GM20431 (cell line): ENCODE measurements around the gene DND1.

ENCODE experiments used
- in situ Hi-C: fragments of 300-500 bp; cut with MseI, MboI; formaldehyde crosslinking; loops from one replicate; pipeline ENCODE4 v1.15.0; 2020; ENCODE audit warnings: low sequenced_read_pairs; ENCODE audit not compliant: unreplicated experiment

The DND1 gene

GRCh38 chr5:140673187-140673976, at the start of gene DND1:
DND1 (minus strand) TSS chr5:140673576; CDS start chr5:140673542, 34 bp downstream.
- in situ Hi-C loops: no loop called here

DNA sequence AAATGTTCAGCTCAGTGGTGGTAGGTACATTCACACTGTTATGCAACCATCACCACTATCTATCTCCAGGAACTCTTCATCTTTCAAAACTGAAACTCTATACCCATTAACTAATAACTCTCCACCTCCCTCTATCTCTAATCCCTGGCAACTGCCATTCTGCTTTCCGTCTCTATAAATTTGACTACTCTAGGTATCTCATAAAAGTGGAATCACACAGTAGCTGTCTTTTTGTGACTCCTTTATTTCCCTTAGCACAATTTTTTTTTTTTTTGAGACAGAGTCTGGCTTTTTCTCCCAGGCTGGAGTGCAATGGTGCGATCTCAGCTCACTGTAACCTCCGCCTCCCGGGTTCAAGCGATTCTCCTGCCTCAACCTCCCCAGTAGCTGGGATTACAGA, 48.0 kb upstream of the DND1 start:
- in situ Hi-C loops: loop anchor here (25.0 kb wide), 1 partner anchor 484 kb away; no protein-coding TSS in a partner anchor

DNA sequence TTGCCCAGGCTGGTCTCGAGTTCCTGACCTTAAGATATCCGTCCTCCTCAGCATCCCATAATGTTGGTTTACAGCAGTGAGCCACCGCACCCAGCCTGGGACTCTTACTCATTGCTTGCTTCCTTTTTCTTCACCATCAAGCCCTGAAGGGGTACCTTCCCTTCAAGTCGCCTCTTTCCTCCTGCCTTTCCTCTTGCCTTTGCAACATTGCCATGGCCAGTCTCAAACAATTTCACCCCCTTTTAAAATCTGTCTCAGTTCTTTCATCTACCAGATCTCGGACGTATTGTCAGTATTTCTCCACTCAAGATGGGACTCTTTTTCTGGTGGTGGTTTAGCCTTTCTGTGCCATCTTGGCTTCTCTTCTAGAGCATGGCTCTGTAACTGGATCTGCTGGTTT, 47.4 kb upstream of the DND1 start:
- in situ Hi-C loops: loop anchor here (25.0 kb wide), 1 partner anchor 483 kb away; no protein-coding TSS in a partner anchor

DNA sequence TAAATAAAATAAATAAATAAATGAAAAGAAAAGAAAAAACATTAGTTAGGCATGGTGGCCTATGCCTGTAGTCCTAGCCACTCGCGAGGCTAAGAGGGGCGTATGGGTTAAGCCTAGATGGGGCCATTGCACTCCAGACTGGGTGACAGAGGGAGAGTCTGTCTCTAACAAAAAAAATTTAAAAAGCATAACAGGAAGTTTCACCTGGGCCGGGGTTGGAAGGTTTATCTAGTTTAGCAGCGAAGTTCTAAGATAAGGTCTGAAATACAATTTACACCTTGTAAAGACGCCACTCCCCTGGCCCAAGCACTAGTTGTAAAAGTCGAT, 44.9 kb upstream of the DND1 start:
- in situ Hi-C loops: loop anchor here (25.0 kb wide), 1 partner anchor 481 kb away; no protein-coding TSS in a partner anchor

DNA sequence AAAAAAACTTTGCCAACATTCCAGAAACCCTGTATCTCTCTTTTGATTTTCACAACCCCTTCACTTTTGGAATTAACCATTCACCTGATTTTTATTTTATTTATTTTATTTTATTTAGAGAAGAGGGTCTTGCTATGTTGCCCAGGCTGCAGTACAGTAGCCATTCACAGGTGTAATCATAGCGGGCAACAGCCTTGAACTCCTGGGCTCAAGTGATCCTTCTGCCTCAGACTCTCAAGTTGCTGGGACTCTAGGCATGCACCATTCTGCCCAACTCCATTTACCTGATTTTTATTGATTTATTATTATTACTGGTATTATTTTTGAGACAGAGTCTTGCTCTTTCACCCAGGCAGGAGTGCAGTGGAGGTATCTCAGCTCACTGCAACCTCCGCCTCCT, 42.9 kb upstream of the DND1 start:
- in situ Hi-C loops: loop anchor here (25.0 kb wide), 1 partner anchor 479 kb away; no protein-coding TSS in a partner anchor

- in situ Hi-C loops: loop anchor here (25.0 kb wide), 1 partner anchor 476 kb away; no protein-coding TSS in a partner anchor
Observed at GRCh38 chr5:140713562-140714094, 40.3 kb upstream of the DND1 start.

GRCh38 chr5:140711794-140712193, 38.4 kb upstream of the DND1 start:
- in situ Hi-C loops: loop anchor here (25.0 kb wide), 1 partner anchor 474 kb away; no protein-coding TSS in a partner anchor

DNA sequence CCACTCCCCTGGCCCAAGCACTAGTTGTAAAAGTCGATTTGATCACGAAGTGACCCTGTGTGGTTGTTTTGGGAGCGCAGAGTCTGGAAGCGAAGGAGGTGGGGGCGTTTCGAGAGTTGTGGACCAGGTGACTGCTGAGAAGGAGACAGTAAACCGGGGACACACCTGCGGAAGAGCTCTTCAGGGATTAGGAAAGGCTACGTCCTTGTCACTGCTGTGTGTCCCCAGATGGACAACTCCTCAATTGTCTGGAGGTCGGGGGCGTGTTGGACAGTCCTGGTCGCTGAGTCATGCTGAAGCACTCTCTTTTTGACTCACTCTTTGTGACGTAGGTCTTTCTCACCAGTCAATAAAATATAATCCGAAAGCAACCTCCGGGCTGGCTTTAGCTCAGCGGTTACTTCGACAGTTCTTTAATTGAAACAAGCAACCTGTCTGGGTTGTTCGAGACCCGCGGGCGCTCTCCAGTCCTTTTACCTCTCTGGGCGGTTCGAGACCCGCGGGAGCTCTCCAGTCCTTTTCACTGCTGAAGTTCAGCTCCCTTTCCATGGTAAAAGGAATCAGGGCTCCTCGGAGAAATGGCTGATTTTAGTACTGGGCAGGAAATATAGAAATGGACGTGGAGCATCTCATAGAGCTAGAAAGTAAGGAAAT, 37.6 kb upstream of the DND1 start:
- in situ Hi-C loops: loop anchor here (25.0 kb wide), 1 partner anchor 474 kb away; no protein-coding TSS in a partner anchor

- in situ Hi-C loops: loop anchor here (25.0 kb wide), 1 partner anchor 471 kb away; no protein-coding TSS in a partner anchor
Observed at GRCh38 chr5:140708787-140709186, 35.4 kb upstream of the DND1 start.

- in situ Hi-C loops: loop anchor here (25.0 kb wide), 1 partner anchor 471 kb away; no protein-coding TSS in a partner anchor
Observed at GRCh38 chr5:140707812-140708211, 34.4 kb upstream of the DND1 start.

- in situ Hi-C loops: loop anchor here (25.0 kb wide), 1 partner anchor 463 kb away; no protein-coding TSS in a partner anchor
Observed at GRCh38 chr5:140700177-140701144, 27.1 kb upstream of the DND1 start, which contains the start of gene ZMAT2. ZMAT2 (plus strand) TSS chr5:140700447; CDS start chr5:140700461, 14 bp downstream.

DNA sequence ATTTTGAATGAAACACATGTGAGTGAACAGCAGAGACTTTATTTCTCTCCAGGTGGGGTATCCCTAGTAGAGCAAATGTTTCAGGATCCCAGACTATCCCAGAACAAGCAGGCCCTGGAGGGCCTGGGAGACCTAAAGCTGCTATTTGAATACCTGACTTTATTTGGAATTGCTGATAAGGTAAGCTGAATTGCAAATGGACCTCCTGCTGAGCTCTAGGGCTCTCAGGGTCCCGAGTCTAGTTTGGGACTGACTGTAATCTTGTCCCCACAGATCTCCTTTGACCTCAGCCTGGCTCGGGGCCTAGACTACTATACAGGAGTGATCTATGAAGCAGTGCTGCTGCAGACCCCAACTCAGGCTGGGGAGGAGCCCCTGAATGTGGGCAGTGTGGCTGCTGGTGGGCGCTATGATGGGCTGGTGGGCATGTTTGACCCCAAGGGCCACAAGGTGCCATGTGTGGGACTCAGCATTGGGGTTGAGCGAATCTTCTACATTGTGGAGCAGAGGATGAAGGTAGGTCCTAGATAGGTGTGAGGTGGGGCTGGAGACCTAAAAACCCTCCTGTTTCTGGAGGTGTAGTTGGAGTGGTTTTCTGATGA, 23.6 kb upstream of the DND1 start:
- in situ Hi-C loops: no loop called here

- in situ Hi-C loops: no loop called here
Observed at GRCh38 chr5:140694276-140694675, 20.9 kb upstream of the DND1 start.

GRCh38 chr5:140690941-140691924, 17.9 kb upstream of the DND1 start, which contains the start of the genes HARS1 and HARS2:
HARS1 (minus strand) TSS chr5:140691370; CDS start chr5:140691304, 66 bp downstream.
HARS2 (plus strand) TSS chr5:140691455; CDS start chr5:140691649, 194 bp downstream.
- in situ Hi-C loops: no loop called here

DNA sequence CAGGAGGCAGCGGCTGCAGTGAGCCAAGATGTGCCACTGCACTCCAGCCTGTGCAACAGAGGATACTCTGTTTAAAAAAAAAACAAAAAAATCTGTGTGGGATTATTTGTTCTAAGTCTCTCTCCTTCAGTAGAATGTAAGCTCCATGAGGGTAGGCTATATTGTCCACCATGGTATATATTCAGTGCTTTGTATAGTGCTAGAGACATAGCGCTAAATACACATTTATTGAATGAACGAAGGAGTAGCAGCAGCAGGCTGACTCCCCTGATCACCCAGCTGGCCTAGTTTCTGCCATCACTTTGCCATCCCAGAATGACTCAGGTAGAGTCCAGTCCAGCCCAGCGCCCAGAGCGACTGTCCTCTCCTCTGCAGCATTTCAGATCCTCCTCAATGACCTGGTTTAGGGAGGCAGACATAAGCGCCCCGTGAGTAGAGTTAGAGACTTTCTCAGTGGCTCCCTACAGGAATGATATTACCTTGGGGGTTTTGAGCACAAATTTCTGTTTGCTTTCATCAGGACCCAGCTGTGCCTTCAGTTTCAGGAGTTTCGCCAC, 17.1 kb upstream of the DND1 start:
- in situ Hi-C loops: no loop called here

- in situ Hi-C loops: no loop called here
Observed at GRCh38 chr5:140678993-140679392, 5.6 kb upstream of the DND1 start.

DNA sequence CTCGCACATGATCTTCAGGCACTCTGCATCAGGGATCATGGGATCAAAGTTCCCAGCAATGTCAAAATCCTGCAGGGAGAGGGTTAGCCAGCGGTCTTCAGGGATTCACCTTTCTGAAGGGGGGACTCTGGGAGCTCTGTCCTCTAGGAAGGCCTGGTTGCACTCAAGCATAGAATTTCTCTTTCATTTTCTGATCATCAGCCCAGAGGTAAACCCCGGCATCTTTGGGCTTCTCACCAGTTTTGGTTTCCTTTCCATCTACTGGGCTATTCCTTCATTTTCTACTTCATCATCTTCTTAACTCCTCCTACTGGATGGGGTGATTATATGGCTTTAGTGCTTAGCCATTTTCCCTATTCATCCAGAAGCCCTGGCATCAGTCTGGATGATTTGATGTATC, 4.6 kb upstream of the DND1 start:
- in situ Hi-C loops: no loop called here
